ENCODE data around the gene GOLGA2.
A peak's percentile ranks its signal among the peaks of the same experiment; 100 is the strongest.

The GOLGA2 gene

DNA sequence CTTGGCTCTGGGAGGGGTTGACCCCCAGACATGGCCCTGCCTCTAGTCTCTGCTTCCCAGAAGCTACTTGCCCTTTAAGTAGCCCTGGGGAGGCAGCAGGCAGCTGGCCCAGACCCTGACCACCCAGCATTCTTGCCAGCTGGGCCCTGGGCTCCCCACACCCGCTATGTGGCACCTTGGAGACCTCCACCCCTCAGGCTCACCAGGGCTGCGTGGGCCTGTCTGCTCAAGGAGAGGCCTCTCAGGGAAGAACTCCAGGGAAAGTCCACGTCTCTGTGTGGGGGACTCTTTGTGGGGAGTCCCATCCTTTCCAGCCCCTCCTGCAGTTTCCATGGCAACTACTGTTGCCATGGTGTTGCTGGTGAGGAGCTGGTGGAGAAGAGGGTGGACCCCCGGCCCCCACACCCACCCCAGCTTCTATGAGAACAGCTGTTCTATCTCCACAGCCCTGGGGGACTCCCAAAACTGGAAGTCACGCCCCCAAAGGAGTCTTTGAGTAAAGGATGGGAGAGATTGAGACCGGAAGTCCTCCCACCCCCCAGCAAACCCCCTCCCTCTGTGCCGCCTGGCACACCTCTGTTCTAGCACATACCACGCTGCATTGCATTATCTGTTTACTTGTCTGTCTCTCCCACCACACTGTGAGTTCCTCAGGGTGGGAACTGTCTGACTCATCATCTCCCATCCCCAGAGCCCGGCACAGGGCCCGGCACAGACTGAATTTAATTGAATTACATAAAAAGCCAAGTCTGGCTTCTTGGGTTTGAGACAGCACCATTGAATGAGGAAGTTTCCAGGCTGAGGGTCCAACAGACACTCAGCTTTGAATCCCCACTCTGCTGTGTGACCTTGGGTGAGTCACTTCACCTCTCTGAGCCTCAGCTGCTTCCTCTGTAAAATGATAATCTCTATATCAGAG is 60.1 kb downstream of the GOLGA2 start:
- TF ChIP-seq, protein P1, sequence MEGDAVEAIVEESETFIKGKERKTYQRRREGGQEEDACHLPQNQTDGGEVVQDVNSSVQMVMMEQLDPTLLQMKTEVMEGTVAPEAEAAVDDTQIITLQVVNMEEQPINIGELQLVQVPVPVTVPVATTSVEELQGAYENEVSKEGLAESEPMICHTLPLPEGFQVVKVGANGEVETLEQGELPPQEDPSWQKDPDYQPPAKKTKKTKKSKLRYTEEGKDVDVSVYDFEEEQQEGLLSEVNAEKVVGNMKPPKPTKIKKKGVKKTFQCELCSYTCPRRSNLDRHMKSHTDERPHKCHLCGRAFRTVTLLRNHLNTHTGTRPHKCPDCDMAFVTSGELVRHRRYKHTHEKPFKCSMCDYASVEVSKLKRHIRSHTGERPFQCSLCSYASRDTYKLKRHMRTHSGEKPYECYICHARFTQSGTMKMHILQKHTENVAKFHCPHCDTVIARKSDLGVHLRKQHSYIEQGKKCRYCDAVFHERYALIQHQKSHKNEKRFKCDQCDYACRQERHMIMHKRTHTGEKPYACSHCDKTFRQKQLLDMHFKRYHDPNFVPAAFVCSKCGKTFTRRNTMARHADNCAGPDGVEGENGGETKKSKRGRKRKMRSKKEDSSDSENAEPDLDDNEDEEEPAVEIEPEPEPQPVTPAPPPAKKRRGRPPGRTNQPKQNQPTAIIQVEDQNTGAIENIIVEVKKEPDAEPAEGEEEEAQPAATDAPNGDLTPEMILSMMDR (IDR thresholded peaks at IDR 0.05; ENCODE audit: extremely low read depth, missing control alignments), result no peak
- DNase-seq (ENCODE audit: low spot score), result peak; percentile 56

DNA sequence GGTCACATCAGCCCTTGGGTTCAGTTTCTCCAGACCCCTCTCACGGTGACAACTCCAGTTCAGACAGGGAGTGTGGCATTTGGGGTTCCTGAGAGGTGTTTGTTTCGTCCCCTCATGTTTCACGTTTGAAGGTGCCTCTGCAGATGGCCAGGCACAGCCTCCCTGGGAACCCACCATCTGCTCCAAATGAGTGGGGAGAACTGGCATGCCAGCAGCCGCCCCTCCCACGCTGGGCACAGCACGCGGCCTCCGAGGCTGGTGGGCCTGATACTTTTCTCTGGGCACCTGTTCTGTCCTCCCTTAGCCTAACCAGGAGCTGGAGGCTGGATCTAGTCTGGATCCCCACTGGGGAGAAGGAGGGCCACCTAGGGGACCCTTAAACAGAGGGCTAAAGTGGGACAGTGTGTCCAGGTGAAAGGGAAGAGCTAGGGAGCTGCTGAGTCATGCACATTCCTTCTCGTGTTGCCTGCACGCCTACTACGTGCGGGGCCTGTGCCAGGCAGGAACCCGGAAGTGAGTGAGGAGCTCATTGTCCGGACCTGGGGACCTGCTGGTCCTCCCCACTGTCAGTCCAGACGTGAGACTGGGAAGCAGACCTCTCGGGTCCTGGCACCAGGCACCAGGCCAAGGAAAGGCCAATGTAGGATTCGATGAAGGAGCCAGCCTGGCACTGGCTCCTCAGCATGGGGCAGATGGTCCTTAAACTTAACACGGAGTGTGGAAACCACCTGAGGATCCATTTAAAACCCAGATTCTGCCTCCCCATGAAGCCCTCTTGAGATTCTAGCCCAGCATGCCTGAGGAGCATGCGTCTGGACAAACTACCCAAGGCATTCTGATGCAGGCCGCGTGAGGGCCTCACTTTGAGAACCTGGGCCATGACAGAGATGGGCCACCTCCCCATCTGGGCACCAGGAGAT is 61.0 kb downstream of the GOLGA2 start:
- DNase-seq (ENCODE audit: low spot score), result no peak
- TF ChIP-seq, protein P1 (IDR thresholded peaks at IDR 0.05; ENCODE audit: extremely low read depth, missing control alignments), result no peak

DNA sequence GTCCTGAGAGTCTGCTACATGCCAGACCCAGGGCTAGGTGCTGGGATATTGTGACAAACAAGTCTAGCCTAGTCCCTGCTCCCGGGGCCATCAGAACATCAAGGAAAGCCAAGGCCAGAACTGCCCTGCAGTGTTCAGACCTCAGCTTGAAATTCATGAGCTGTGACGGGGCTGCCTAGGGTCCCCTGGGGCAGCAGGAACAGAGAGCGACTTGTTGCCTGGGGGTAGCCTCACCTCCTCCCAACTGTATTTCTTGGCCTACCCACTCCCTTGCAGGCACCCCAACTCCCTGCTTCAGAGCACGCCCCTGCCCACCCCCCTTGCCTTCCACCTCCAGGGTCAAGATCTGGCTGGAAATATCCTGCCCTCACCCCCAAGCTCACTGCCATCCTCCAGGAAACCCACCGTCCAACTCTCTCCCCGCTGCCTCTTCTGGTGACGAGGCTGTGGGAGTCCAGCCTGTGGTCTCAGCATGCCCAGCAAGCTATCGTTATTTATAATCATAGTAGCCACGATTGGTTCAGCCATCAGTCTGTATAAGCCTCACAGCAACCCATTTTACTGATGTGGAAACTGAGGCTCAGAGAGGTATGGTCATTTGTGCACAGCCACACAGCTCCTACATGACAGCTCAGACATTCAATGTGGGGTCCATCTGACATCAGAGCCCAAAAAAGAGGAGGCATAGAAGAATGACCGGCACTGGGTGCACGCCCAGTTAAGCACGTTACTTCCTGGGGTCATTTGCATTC is 61.9 kb downstream of the GOLGA2 start:
- DNase-seq (ENCODE audit: low spot score), result no peak
- TF ChIP-seq, protein P1 (IDR thresholded peaks at IDR 0.05; ENCODE audit: extremely low read depth, missing control alignments), result no peak

DNA sequence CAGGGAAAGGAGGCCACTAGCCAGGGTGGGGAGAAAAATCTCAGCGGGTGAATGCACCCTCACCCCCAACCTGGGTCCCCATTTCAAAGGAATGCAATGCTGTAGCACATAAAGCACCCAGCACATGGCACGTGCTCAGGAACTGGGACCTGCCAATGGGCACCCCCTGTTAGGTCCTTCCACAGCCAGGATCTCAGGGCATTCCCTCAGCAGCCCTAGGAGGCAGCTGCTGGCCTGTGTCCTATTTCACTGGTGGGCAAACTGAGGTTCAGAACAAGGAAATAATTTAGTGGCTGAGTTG is 63.9 kb downstream of the GOLGA2 start:
- DNase-seq (ENCODE audit: low spot score), result no peak
- TF ChIP-seq, protein P1 (IDR thresholded peaks at IDR 0.05; ENCODE audit: extremely low read depth, missing control alignments), result no peak

DNA sequence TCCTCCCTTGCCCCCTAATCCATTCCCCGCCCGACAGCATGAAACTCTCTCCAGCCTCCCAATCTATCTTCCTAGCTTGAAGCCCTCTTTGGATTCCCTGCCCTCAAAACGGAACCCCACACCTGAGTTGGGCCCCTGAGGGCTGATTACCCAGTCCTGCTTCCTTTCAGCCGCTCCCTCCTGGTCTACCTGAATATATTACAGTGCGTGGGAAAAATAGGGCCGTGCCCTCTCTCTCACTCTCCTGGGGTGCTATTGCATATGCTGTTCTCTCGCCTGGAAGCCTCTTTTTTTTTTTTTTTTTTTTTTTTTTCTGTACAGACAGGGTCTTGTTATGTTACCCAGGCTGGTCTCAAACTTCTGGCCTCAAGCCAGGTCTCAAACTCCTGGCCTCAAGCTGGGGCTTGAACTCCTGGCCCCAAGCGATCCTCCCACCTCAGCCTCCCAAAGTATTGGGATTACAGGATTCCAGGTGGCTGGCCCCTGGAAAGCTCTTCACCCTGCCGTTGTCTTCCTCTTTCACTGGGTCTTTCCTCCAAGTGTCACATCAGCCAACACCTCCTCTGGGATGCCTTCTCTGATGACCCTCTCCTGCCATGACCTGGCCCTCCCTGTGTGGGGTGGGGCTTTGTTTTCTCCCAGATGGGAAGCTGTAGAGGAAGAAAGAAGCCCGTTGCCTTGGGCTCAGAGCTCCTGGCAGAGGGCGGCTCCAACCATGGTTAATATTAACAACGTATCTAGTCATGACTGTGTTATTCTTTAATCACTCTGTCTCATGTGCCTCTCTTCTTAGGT is 64.4 kb downstream of the GOLGA2 start:
- TF ChIP-seq, protein P1 (IDR thresholded peaks at IDR 0.05; ENCODE audit: extremely low read depth, missing control alignments), result no peak
- DNase-seq (ENCODE audit: low spot score), result no peak

DNA sequence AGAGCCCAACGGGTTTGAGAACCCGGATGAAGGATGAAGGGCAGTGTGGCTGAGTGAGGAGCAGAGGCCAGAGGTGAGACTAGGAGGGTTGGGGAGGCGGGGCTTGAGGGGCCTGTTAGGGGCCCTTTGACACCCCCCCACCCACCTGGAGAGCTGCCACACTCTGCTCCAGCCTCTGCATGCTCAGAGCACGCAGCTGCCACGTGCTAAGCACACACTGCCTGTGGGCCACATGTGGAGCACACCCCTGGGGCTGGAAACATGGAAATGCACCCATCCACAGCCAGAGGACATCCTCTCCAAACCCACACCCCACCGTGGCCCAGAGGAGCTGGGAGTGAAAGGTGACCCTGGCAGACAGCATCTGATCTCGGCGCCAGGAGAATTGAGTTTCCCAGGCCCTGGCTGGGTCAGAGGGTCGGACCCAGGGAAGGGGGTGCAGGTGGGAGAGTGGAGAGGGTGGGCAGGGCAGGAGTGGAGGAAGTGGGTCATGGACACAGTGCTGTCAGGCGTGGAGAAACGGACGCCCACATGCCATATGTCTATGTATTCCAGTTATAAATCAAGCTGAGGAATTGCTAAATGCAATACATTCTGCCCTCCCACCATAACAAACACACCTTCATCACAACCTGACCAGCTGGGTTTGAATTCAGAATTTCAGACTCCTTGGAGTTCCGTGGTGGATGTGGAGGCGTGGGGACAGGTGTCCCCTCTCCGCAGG is 66.7 kb downstream of the GOLGA2 start:
- DNase-seq (ENCODE audit: low spot score), result no peak
- TF ChIP-seq, protein P1 (IDR thresholded peaks at IDR 0.05; ENCODE audit: extremely low read depth, missing control alignments), result no peak
